PC-9 (cell line): ENCODE measurements around the gene NME7. TPM values are rescaled to one million over a fixed set of nuclear protein-coding genes. Genes with fewer than 3 reads are reported as not detected.

Source experiments
- BruUV-seq: library from RNA; stranded (reverse); fragments of 400-500 nt; replicated peaks from 2 replicates; lab custom pipeline; 2021; lab: Mats Ljungman, UMichigan
- CTCF ChIA-PET: fragments of 300-600 bp; sonication (Branson Sonifier 250); formaldehyde crosslinking; loops from one replicate; lab custom pipeline; 2022; ENCODE audit warnings: antibody characterized with exemption; lab: Charles Lee
- POLR2A ChIA-PET: fragments of 300-600 bp; sonication (Branson Sonifier 250); formaldehyde crosslinking; loops from one replicate; lab custom pipeline; 2022; ENCODE audit warnings: antibody characterized with exemption; ENCODE audit not compliant: unreplicated experiment; lab: Charles Lee
- DNase-seq, 2 experiments: peaks; one replicate each; pipeline versions ENCODE4 v3.0.0 to v3.0.0-alpha.2; 2015 to 2022; ENCODE audit warnings: mixed read lengths in 1 of 2
- H2AFZ ChIP-seq: fragments of 200-600 bp; sonication (generic); 2 replicates; pipeline ENCODE4 v1.8.1; 2017; ENCODE audit warnings: antibody characterized with exemption
- H3F3A ChIP-seq: fragments of 200-600 bp; sonication (generic); 2 replicates; pipeline ENCODE4 v1.8.1; 2017; ENCODE audit warnings: antibody characterized with exemption, mild to moderate bottlenecking, low read depth; ENCODE audit not compliant: insufficient read depth
- H3K27ac ChIP-seq: fragments of 200-600 bp; sonication (generic); 2 replicates; pipeline ENCODE4 v1.6.1; 2016; ENCODE audit warnings: mixed run types
- H3K27me3 ChIP-seq: fragments of 200-600 bp; sonication (generic); 2 replicates; pipeline ENCODE4 v1.6.1; 2016; ENCODE audit warnings: low read depth, mixed run types; ENCODE audit not compliant: insufficient read depth
- H3K36me3 ChIP-seq: fragments of 200-600 bp; sonication (generic); 2 replicates; pipeline ENCODE4 v1.6.1; 2016; ENCODE audit warnings: low read depth, mixed run types
- H3K4me1 ChIP-seq: fragments of 200-600 bp; sonication (generic); replicated peaks from 2 replicates; pipeline ENCODE4 v1.6.1; 2016; ENCODE audit warnings: mixed run types; ENCODE audit not compliant: insufficient read depth
- H3K4me2 ChIP-seq: fragments of 200-600 bp; sonication (generic); 2 replicates; pipeline ENCODE4 v1.6.1; 2017; ENCODE audit warnings: mixed run types
- H3K4me3 ChIP-seq: fragments of 200-600 bp; sonication (generic); 2 replicates; pipeline ENCODE4 v1.6.1; 2016; ENCODE audit warnings: mixed run types
- H3K79me2 ChIP-seq: fragments of 200-600 bp; sonication (generic); 2 replicates; pipeline ENCODE4 v1.6.1; 2017; ENCODE audit warnings: low read depth, mixed run types
- H3K9me2 ChIP-seq: fragments of 200-600 bp; sonication (generic); 2 replicates; pipeline ENCODE4 v1.8.1; 2017; ENCODE audit warnings: mild to moderate bottlenecking; ENCODE audit not compliant: insufficient read depth
- H3K9me3 ChIP-seq: fragments of 200-600 bp; sonication (generic); 2 replicates; pipeline ENCODE4 v1.8.1; 2016; ENCODE audit warnings: low read depth; ENCODE audit not compliant: insufficient read depth
- H4K20me1 ChIP-seq: fragments of 200-600 bp; sonication (generic); 2 replicates; pipeline ENCODE4 v1.8.1; 2017; ENCODE audit not compliant: insufficient read depth
- CTCF ChIP-seq: fragments of 200-600 bp; sonication (generic); conservative IDR thresholded peaks from 2 replicates; pipeline ENCODE4 v1.6.1; 2017; ENCODE audit warnings: mixed run types, antibody characterized with exemption, mild to moderate bottlenecking, moderate library complexity
- EZH2 ChIP-seq: fragments of 200-600 bp; sonication (generic); IDR thresholded peaks from 2 replicates; pipeline ENCODE4 v1.8.0; 2017; ENCODE audit warnings: antibody characterized with exemption, low read depth
- intact Hi-C: fragments of 100-400 bp; cut with micrococcal nuclease; formaldehyde crosslinking; loops from one replicate; pipeline ENCODE4 v1.10.0; 2022; ENCODE audit not compliant: unreplicated experiment
- total RNA-seq: library from RNA; stranded (reverse); gene quantifications from 2 replicates; pipeline ENCODE4 v1.2.3, GENCODE V29; 2021

NME7 gene
- total RNA-seq, 1 experiment from 2014 or later, result 21.4 TPM

- Histone ChIP-seq H3K4me2 (no peak overlapping the region), H3K9me3 (peaks cover 2% of the 10 kb centered on the region; the same call in 1 of the 2 replicates), H3K79me2 (no peaks in the 10 kb centered on the region), H3F3A (no peaks in the 10 kb centered on the region), H3K4me3 (no peak overlapping the region), H4K20me1 (no peaks in the 10 kb centered on the region), H3K9me2 (no peaks in the 10 kb centered on the region), H3K4me1 (no peaks in the 10 kb centered on the region), H3K27ac (no peak overlapping the region), H3K36me3 (no peaks in the 10 kb centered on the region), H2AFZ (no peak overlapping the region), H3K27me3 (no peaks in the 10 kb centered on the region)
- no peak for DNase-seq
- intact Hi-C loops, result no loop called here
- ChIA-PET CTCF (no interaction called here), POLR2A (interaction anchor here (0.5 kb wide), 1 partner anchor 1473 kb away, joined by 13 read pairs; no protein-coding TSS in a partner anchor)
- BruUV-seq, result no TSS peak
- TF ChIP-seq CTCF (no peak), EZH2 (no peak)
Observed at GRCh38 chr1:169260478-169261151, 107.0 kb downstream of the NME7 start.

- H2AFZ ChIP-seq, result no peak overlapping the region
- no peaks in the 10 kb centered on the region for H3K4me1 ChIP-seq
- no peak for TF ChIP-seq EZH2
- no peak for TF ChIP-seq CTCF
- H3K27ac ChIP-seq, result no peak overlapping the region
- no peaks in the 10 kb centered on the region for H3K36me3 ChIP-seq
- no peak for DNase-seq
- H3K79me2 ChIP-seq, result no peaks in the 10 kb centered on the region
- ChIA-PET CTCF (no interaction called here), POLR2A (no interaction called here)
- no peaks in the 10 kb centered on the region for H3K9me3 ChIP-seq
- H3K9me2 ChIP-seq, result no peaks in the 10 kb centered on the region
- no peaks in the 10 kb centered on the region for H3K27me3 ChIP-seq
- no peak overlapping the region for H3K4me3 ChIP-seq
- no peaks in the 10 kb centered on the region for H4K20me1 ChIP-seq
- H3K4me2 ChIP-seq, result no peak overlapping the region
- H3F3A ChIP-seq, result no peaks in the 10 kb centered on the region
- BruUV-seq, result no TSS peak
- intact Hi-C loops, result no loop called here
Observed at GRCh38 chr1:169259816-169260215, 107.8 kb downstream of the NME7 start.

GRCh38 chr1:169250795-169251194, 116.8 kb downstream of the NME7 start:
- H3K4me3 ChIP-seq, result no peak overlapping the region
- intact Hi-C loops, result no loop called here
- H2AFZ ChIP-seq, result no peak overlapping the region
- no peak overlapping the region for H3K4me2 ChIP-seq
- no peak overlapping the region for H3K27ac ChIP-seq
- no peaks in the 10 kb centered on the region for H3K79me2 ChIP-seq
- BruUV-seq, result no TSS peak
- no peaks in the 10 kb centered on the region for H3K27me3 ChIP-seq
- ChIA-PET POLR2A (no interaction called here), CTCF (no interaction called here)
- no peaks in the 10 kb centered on the region for H3K4me1 ChIP-seq
- no peak for DNase-seq
- H3F3A ChIP-seq, result no peaks in the 10 kb centered on the region
- H3K36me3 ChIP-seq, result no peaks in the 10 kb centered on the region
- H3K9me2 ChIP-seq, result no peaks in the 10 kb centered on the region; the same call in 1 of the 2 replicates
- H3K9me3 ChIP-seq, result no peaks in the 10 kb centered on the region
- no peak for TF ChIP-seq EZH2
- no peak for TF ChIP-seq CTCF
- no peaks in the 10 kb centered on the region for H4K20me1 ChIP-seq
